HG03066 (cell line): Measurements from ENCODE around the gene HACE1.

Source experiments
- ATAC-seq: cut with Tn5 transposase; IDR thresholded peaks from one replicate; pipeline ENCODE4 v1.9.1; 2021; ENCODE audit warnings: low read depth; ENCODE audit not compliant: unreplicated experiment

HACE1 gene

DNA sequence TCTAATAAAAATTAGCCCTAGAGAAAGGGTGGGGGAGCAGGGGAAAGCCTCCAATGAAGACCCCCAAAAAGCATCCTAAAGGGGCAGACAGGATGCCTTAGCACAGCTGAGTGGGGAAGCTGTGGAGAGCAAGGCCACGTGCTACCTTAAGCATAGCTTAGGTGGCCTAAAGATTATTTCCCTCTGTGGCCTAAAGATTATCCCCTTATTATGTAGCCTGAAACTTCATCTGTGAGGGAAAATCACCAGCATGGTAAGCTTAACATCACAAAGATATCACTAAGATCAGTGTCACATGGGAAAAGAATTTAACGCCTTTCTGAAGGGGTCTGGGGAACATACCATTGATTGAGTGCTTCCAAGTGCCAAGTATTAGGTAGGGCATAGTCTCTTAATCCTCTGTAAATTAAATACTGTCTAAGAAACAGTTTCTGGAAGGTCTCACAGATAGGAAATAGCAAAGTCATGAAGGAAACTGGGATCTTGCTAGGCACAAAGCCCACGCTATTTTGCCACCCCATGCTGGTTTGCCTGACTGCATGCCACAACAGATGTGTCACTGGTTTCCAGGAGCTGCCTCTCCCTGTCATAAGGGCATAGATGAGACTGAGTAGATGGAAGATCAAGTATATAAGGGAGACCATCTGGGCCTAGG lies 170.0 kb downstream of the HACE1 start:
- ATAC-seq, result no peak

DNA sequence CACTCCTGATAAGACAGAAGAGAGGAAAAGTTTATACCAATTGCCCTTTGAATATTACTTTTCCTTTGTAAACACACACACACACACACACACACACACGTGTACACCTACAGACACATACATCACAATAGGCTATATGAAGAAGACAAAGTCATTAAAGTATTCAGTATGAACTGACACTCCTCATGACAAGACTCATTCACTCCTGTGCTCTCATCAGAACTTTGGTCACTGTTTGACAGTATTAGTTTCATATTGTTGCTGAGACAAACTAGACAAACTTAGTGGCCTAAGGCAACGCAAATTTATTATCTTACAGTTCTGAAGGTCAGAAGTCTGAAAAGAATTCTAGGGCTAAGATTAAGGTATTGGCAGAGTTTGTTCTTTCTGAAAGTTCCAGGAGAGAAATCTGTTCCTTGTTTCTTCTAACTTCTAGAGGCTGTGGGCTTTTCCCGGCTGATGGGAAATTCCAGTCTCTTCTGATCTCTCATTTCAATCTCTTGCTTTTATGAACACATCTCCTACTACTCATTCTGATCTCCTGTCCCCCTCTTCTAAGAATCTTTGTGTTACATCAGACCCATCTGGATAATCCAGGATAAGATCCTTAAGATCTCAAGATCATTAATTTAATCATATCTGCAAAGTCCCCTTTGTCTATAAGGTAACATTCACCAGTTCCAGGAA lies 171.3 kb downstream of the HACE1 start:
- no peak for ATAC-seq

DNA sequence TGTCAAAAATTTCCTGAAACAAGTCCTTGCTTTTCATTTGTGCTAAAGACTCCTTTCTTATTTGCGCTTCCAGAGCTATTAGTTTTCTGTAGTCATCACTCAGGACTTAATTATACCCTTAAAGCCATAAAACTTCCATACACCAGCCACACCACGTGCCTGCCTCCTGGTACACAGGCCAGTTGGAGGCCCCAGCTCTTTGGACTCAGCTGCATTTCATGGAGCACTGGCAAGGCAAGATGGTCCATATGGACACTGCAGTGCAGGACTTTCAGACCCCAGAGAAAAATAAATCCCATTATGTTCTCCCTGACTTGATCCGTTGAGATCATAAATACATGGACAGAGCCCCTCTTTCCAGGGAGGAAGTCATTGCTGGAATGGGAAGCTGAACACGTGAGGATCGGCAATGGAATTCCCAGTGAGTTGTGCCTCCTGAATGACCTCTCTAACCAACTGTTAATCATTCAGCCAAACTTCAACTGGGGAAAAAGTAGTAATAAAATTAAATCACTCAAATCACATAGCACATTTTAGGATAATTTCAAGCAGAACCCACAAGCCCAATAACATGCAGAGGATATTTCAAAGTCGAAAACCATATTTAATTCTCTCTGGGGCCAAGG lies 173.1 kb downstream of the HACE1 start:
- no peak for ATAC-seq

- ATAC-seq, result no peak
These were observed 173.7 kb downstream of the HACE1 start for GRCh38 chr6:104685871-104686549.

DNA sequence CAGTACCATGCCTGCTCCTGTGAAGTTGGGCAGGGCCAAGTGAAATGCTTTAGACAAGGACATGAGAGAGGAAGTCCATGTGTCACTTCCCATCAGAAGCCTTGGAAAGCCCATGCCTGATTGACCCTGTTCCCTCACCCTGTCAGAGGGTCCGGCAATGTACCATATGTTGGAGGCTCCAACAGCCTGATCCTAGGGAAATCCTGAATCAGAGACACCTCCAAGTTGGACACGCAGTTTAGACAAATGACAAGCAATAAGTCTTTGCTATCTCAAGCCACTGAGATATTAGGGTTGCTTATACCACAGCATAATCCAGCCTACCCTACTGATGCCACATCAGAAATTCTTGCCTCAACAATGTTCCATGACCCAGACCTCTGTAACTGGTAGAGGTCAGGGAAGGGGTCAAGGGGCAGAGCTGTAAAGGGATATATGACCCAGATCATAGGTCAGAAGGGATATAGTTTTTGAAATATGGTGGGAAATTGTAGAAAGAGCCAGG lies 174.8 kb downstream of the HACE1 start:
- ATAC-seq, result no peak

DNA sequence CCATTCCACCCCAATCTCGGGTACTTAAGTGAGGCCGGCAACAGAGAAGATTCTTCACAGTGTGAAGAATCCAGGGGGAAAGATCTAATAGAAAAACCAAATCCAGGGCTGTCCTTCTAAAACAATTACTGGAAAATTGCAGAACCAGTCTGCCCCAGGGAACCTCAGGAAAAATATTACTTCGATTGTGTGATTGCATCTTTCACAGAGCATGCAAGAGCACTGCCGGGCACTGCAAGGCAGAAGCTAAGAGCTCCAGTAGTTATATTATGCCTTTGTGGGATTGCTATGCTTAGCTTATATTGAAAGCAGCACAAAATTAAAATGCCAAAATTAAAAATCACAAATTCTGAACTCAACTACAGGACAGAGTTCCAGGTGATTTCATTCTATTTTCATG lies 175.9 kb downstream of the HACE1 start:
- ATAC-seq, result no peak

DNA sequence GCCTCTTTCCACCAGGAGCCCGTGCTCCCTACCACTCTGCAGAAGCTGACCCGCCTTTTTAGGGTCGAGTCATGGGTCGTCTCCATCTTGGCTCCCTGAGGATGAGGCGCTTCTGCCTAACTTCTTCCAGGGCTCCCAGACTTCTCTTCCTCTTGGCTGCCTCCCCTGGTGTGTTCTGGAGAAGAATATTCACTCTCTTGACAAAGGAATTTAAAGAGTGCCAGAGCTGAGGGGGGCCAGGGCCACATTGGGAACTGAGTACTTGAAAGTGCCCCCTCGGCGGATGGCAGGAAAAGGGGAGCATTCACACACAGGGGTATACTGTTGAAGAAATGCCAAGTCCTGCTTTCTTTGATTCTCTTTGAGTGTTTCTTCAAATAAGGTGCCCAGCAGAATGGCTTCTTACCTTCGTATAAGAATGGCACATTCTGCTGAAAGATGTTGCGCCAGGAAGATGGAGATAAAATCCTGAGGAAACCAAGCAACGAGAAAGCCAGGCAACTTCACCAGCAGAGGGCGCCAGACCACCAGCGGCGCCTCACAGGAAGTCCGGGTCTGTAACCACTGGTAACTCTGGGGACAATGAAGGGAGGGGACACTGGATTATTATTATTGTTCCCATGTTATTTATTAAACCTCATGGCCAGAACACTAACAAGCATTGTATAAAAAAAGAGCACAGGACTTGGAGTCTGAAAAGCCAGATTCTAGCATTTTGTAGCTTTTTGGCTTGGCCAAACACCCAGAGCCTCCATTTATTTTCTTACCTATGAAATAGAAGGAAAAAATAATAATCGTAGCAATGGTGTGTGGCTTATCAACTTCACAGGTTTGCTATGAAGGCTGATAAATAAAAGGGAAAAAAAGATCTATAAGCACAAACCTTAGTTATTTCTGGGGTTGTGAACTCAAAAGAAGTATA lies 176.7 kb downstream of the HACE1 start:
- ATAC-seq, result peak; percentile 80

DNA sequence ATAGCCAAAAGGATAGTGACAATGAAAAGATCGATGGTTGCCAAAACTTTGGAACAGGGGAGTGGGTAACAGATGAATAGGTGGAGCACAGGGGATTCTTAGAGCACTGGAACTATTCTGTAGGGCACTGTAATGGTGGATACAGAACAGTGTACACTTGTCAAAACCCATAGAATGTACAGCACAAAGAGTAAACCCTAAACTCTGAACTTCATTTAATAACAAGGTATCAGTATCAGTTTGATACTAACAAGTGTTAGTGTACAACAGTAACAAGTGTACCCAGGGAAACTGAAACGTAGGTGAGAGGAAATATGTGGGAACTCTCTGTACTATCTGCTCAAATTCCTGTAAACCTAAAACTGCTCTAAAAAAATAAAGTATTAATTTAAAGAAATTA lies 179.2 kb downstream of the HACE1 start:
- no peak for ATAC-seq

- no peak for ATAC-seq
These were observed 179.7 kb downstream of the HACE1 start for GRCh38 chr6:104679971-104680370.
